Caco-2 (cell line): Measurements from ENCODE around the gene CALHM3. TPM values are rescaled to one million over a fixed set of nuclear protein-coding genes. Genes with fewer than 3 reads are reported as not detected.
A peak's percentile ranks its signal among the peaks of the same experiment; 100 is the strongest.

ENCODE experiments used
- BruUV-seq: library from RNA; stranded (reverse); fragments of 400-500 nt; replicated peaks from 2 replicates; lab custom pipeline; 2021; lab: Mats Ljungman, UMichigan
- CTCF ChIA-PET: fragments of 300-600 bp; sonication (Branson Sonifier 250); formaldehyde crosslinking; loops from one replicate; lab custom pipeline; 2022; ENCODE audit warnings: antibody characterized with exemption; lab: Charles Lee
- POLR2A ChIA-PET: fragments of 300-600 bp; sonication (Branson Sonifier 250); formaldehyde crosslinking; loops from one replicate; lab custom pipeline; 2022; ENCODE audit warnings: antibody characterized with exemption; lab: Charles Lee
- DNase-seq, 2 experiments: peaks; one replicate each; pipeline versions ENCODE4 v3.0.0 to v3.0.0-alpha.2; 2020 to 2022
- H3K27me3 ChIP-seq: replicated peaks from 2 replicates; pipeline ENCODE4 v1.6.0; 2011; ENCODE audit warnings: low read length; ENCODE audit not compliant: control insufficient read depth, insufficient read depth
- H3K36me3 ChIP-seq: 2 replicates; pipeline ENCODE4 v1.5.1; 2011; ENCODE audit warnings: low read length; ENCODE audit not compliant: control insufficient read depth, insufficient read depth
- H3K4me1 ChIP-seq: fragments of 250-450 bp; sonication (Bioruptor Pico); 2 replicates; pipeline ENCODE4 v1.5.1; 2020; ENCODE audit warnings: mild to moderate bottlenecking
- H3K4me3 ChIP-seq: 2 replicates; pipeline ENCODE4 v1.5.1; 2011; ENCODE audit warnings: low read depth, mild to moderate bottlenecking, control low read depth, low read length
- H3K9me3 ChIP-seq: fragments of 250-450 bp; sonication (Bioruptor Pico); 2 replicates; pipeline ENCODE4 v1.5.1; 2020; ENCODE audit warnings: mild to moderate bottlenecking, moderate library complexity
- H3K27ac Mint-ChIP-seq: one replicate; pipeline ENCODE4 v1.8.0; 2022; ENCODE audit warnings: mixed read lengths; ENCODE audit not compliant: unreplicated experiment
- H3K27me3 Mint-ChIP-seq: one replicate; pipeline ENCODE4 v1.8.0; 2022; ENCODE audit warnings: mixed read lengths; ENCODE audit not compliant: insufficient read depth, unreplicated experiment
- H3K36me3 Mint-ChIP-seq: one replicate; pipeline ENCODE4 v1.8.0; 2022; ENCODE audit warnings: mild to moderate bottlenecking, mixed read lengths; ENCODE audit not compliant: insufficient read depth, unreplicated experiment
- H3K4me1 Mint-ChIP-seq: one replicate; pipeline ENCODE4 v1.8.0; 2022; ENCODE audit warnings: low read depth, mixed read lengths; ENCODE audit not compliant: unreplicated experiment
- H3K4me3 Mint-ChIP-seq: one replicate; pipeline ENCODE4 v1.8.0; 2022; ENCODE audit warnings: mild to moderate bottlenecking, moderate library complexity, mixed read lengths; ENCODE audit not compliant: unreplicated experiment
- H3K9me3 Mint-ChIP-seq: one replicate; pipeline ENCODE4 v1.8.0; 2022; ENCODE audit warnings: mixed read lengths; ENCODE audit not compliant: unreplicated experiment
- intact Hi-C: fragments of 100-400 bp; cut with micrococcal nuclease; formaldehyde crosslinking; loops from one replicate; pipeline ENCODE4 v1.10.0; 2022; ENCODE audit not compliant: unreplicated experiment
- total RNA-seq: library from RNA; stranded (reverse); gene quantifications from 2 replicates; pipeline ENCODE4 v1.2.3, GENCODE V29; 2022
- TF ChIP-seq, protein P1 (sequence below), 2 experiments: fragments of 200-600 bp in 1 of 2; IDR thresholded peaks; 1 replicate in 1 of 2; 2 replicates in 1 of 2; pipeline versions ENCODE4 v1.5.1 to v1.8.0; 2011 to 2022; ENCODE audit warnings: antibody characterized with exemption in 1 of 2, control low read depth in 1 of 2, inconsistent platforms in 1 of 2, low read depth in 1 of 2, low read length in 1 of 2, mild to moderate bottlenecking in 1 of 2, moderate library complexity in 1 of 2; ENCODE audit not compliant: insufficient read depth in 1 of 2, severe bottlenecking in 1 of 2, unreplicated experiment in 1 of 2

Gene CALHM3
- total RNA-seq, 1 experiment from 2014 or later: 0.18 TPM

DNA sequence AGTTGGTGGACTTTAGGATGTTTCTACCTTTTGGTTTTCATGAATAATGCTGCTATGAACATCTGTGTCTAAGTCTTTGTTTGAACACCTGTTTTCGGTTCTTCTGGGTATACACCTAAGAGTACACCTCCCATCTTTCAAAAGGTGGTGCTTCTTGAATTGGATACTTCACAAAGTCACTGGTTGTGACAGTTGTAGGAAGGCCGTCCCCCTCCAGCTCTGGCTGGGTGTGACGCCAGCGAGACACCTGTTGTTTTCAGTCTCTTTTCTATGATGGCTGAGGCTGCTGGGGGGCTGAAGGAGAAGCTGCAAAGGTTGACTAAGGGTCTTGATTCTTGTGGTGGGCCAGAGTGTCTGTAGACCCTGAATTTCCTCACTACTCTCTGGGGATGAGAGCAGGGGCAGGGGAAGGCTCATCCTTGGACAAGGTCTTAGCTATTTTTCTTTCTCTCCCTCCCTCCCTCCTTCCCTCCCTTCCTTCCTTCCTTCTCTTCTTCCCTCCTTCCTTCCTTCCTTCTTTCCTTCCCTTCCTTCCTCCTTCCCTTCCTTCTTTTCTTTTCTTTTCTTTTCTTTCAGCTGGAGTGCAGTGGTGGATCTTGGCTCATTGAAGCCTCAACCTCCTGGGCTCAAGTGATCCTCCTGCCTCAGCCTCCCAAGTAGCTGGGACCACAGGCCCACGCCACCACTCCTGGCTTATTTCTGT lies 20.0 kb upstream of the CALHM3 start:
- Histone ChIP-seq H3K36me3 (no peaks in the 10 kb centered on the region), H3K4me1 (peaks cover 3% of the 10 kb centered on the region; the same call in 1 of the 2 replicates), H3K27me3 (peaks cover 2% of the 10 kb centered on the region), H3K9me3 (no peaks in the 10 kb centered on the region), H3K4me3 (no peak overlapping the region)
- no peaks in the 10 kb centered on the region for H3K9me3 Mint-ChIP-seq
- TF ChIP-seq, protein P1, sequence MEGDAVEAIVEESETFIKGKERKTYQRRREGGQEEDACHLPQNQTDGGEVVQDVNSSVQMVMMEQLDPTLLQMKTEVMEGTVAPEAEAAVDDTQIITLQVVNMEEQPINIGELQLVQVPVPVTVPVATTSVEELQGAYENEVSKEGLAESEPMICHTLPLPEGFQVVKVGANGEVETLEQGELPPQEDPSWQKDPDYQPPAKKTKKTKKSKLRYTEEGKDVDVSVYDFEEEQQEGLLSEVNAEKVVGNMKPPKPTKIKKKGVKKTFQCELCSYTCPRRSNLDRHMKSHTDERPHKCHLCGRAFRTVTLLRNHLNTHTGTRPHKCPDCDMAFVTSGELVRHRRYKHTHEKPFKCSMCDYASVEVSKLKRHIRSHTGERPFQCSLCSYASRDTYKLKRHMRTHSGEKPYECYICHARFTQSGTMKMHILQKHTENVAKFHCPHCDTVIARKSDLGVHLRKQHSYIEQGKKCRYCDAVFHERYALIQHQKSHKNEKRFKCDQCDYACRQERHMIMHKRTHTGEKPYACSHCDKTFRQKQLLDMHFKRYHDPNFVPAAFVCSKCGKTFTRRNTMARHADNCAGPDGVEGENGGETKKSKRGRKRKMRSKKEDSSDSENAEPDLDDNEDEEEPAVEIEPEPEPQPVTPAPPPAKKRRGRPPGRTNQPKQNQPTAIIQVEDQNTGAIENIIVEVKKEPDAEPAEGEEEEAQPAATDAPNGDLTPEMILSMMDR (IDR thresholded peaks at IDR 0.05; ENCODE audit: insufficient read depth in 1 of 2, low read depth in 1 of 2, low read length in 1 of 2, severe bottlenecking in 1 of 2, unreplicated experiment in 1 of 2): no peak
- no peak for DNase-seq
- H3K27ac Mint-ChIP-seq: no peak overlapping the region
- H3K4me1 Mint-ChIP-seq: peaks cover 1% of the 10 kb centered on the region
- H3K4me3 Mint-ChIP-seq: no peak overlapping the region
- BruUV-seq: no TSS peak
- H3K36me3 Mint-ChIP-seq: no peaks in the 10 kb centered on the region
- ChIA-PET POLR2A (no interaction called here), CTCF (interaction anchor here (0.5 kb wide), 1 partner anchor 40 kb away, joined by 3 read pairs; the partner anchor contains the start of gene CALHM1)
- H3K27me3 Mint-ChIP-seq: peaks cover 6% of the 10 kb centered on the region
- intact Hi-C loops: no loop called here

DNA sequence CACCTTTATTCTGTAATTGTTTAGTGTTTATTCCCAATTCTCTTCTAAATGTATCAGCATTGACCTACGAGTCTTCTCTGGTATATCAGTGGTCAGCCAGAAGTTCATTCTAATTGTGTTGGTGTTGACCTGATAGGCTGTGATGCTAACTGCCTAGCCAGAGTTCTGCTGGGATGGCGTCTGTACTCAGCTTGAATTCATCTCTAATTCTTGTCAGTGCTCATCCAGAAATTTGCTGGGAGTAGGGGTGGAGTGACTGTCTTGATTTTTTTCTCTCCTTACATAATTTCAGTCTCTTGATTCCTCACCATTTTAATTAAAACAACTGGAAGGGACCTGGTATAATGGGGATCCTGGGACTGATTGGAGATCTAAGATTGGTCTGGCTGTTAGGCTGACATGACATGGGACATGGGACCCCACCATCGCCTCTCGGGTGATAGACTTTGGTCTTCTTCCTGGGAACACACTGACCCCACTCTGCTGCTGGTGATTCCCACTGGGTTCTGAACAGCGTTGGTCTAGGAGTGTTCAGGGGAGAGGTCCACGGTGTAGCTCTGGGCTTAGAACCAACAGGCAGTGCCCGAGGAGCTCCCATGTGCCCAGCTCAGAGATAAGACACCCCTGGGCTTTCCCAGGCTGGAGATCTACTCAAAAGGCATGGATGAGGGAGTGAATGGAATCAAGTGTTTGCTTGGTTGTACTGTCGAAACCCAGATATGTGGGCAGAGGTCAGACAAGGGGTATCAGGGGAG lies 18.3 kb upstream of the CALHM3 start:
- TF ChIP-seq, protein P1 (IDR thresholded peaks at IDR 0.05; ENCODE audit: insufficient read depth in 1 of 2, low read depth in 1 of 2, low read length in 1 of 2, severe bottlenecking in 1 of 2, unreplicated experiment in 1 of 2): no peak
- DNase-seq: no peak
- POLR2A ChIA-PET: no interaction called here
- Histone ChIP-seq H3K9me3 (no peaks in the 10 kb centered on the region), H3K4me3 (no peak overlapping the region), H3K36me3 (no peaks in the 10 kb centered on the region), H3K4me1 (peaks cover 14% of the 10 kb centered on the region), H3K27me3 (peaks cover 3% of the 10 kb centered on the region)
- no peak overlapping the region for H3K27ac Mint-ChIP-seq
- H3K36me3 Mint-ChIP-seq: no peaks in the 10 kb centered on the region
- H3K9me3 Mint-ChIP-seq: no peaks in the 10 kb centered on the region
- H3K27me3 Mint-ChIP-seq: peaks cover 6% of the 10 kb centered on the region
- CTCF ChIA-PET: interaction anchor here (0.5 kb wide), 1 partner anchor 1668 kb away, joined by 3 read pairs; no protein-coding TSS in a partner anchor
- peaks cover 2% of the 10 kb centered on the region for H3K4me1 Mint-ChIP-seq
- intact Hi-C loops: no loop called here
- H3K4me3 Mint-ChIP-seq: no peak overlapping the region
- BruUV-seq: no TSS peak

DNA sequence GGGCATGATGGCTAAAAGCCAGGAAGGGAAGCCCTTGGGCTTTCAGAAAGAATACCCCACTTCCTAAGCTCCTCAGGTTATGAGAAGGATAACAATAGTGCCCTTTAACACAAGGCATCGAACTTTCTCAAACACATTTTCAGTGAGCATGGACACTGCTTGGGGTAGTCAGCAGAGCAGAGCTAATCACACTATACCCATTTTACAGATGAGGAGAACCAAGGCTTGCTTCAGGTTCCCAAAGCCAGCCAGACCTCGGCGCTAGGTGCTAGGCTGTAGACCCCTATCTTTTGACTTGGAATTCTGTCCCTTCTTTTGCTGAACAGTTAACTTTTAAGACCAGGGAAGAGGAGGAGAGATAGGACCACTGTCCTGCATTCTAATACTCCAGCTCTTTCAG lies 16.3 kb upstream of the CALHM3 start:
- BruUV-seq: no TSS peak
- POLR2A ChIA-PET: no interaction called here

More for the DNA sequence above, 16.3 kb upstream of the CALHM3 start:
- intact Hi-C loops: no loop called here
- TF ChIP-seq, protein P1 (IDR thresholded peaks at IDR 0.05; ENCODE audit: insufficient read depth in 1 of 2, low read depth in 1 of 2, low read length in 1 of 2, severe bottlenecking in 1 of 2, unreplicated experiment in 1 of 2): no peak
- CTCF ChIA-PET: no interaction called here
- H3K4me1 ChIP-seq: peaks cover 23% of the 10 kb centered on the region
- no peak for DNase-seq
- H3K36me3 ChIP-seq: no peaks in the 10 kb centered on the region
- H3K9me3 ChIP-seq: no peaks in the 10 kb centered on the region
- peaks cover 3% of the 10 kb centered on the region for H3K27me3 ChIP-seq
- no peak overlapping the region for H3K27ac Mint-ChIP-seq
- no peaks in the 10 kb centered on the region for H3K9me3 Mint-ChIP-seq
- no peaks in the 10 kb centered on the region for H3K36me3 Mint-ChIP-seq
- H3K27me3 Mint-ChIP-seq: peaks cover 6% of the 10 kb centered on the region
- peak overlapping the region; percentile 68 for H3K4me3 Mint-ChIP-seq
- no peak overlapping the region for H3K4me3 ChIP-seq
- peaks cover 14% of the 10 kb centered on the region for H3K4me1 Mint-ChIP-seq
